K562 (cell line): Measurements from ENCODE around the gene TMED4. TPM values are rescaled to one million over a fixed set of nuclear protein-coding genes. Genes with fewer than 3 reads are reported as not detected.

Source experiments
- ARID3B ChIP-seq: fragments of 250-450 bp; sonication (Bioruptor Pico); IDR thresholded peaks from 2 replicates; pipeline ENCODE4 v1.4.0; 2020; ENCODE audit warnings: borderline replicate concordance
- BCL6 ChIP-seq: fragments of 250-450 bp; sonication (Bioruptor Pico); IDR thresholded peaks from 2 replicates; pipeline ENCODE4 v1.4.0; 2020
- HNRNPLL ChIP-seq: fragments of 200-400 bp; formaldehyde crosslinking; IDR thresholded peaks from 2 replicates; pipeline ENCODE4 v1.6.1; 2017; ENCODE audit warnings: low read length, low read depth, mild to moderate bottlenecking; ENCODE audit not compliant: poor library complexity, severe bottlenecking
- MXI1 ChIP-seq: IDR thresholded peaks from 2 replicates; pipeline ENCODE4 v1.6.1; 2011; ENCODE audit warnings: low read depth, mild to moderate bottlenecking, improper control_type of control experiment, low read length
- PHTF2 ChIP-seq: fragments of 250-450 bp; sonication (Bioruptor Pico); IDR thresholded peaks from 2 replicates; pipeline ENCODE4 v1.5.0; 2021; ENCODE audit warnings: mild to moderate bottlenecking
- REST ChIP-seq, 2 experiments: fragments of 450-650 bp; formaldehyde crosslinking in 1 of 2; IDR thresholded peaks; 2 replicates each; pipeline versions ENCODE4 v1.4.0 to v1.6.1; 2014 to 2020; ENCODE audit warnings: mild to moderate bottlenecking in 2 of 2, borderline replicate concordance in 1 of 2, low read depth in 1 of 2
- RFX1 ChIP-seq: fragments of 450-650 bp; IDR thresholded peaks from 2 replicates; pipeline ENCODE4 v1.6.1; 2016; ENCODE audit warnings: mild to moderate bottlenecking, moderate library complexity
- RUNX1 ChIP-seq: sonication (generic); IDR thresholded peaks from 2 replicates; pipeline ENCODE4 v1.6.1; 2016; ENCODE audit warnings: antibody characterized with exemption, low read depth
- SMARCA5 ChIP-seq: fragments of 450-650 bp; IDR thresholded peaks from 2 replicates; pipeline ENCODE4 v1.6.1; 2016
- SNRNP70 ChIP-seq: fragments of 200-400 bp; formaldehyde crosslinking; optimal IDR thresholded peaks from 2 replicates; pipeline ENCODE3; 2017; ENCODE audit warnings: low read depth, low read length
- TEAD1 ChIP-seq, 2 experiments: fragments of 450-650 bp in 1 of 2; sonication (generic) in 1 of 2; formaldehyde crosslinking; IDR thresholded peaks; 2 replicates each; pipeline versions ENCODE4 v1.4.0 to v1.8.0; 2020 to 2022; ENCODE audit warnings: mild to moderate bottlenecking in 2 of 2, missing genetic modification reagents in 1 of 2
- XRCC3 ChIP-seq: fragments of 450-650 bp; IDR thresholded peaks from 2 replicates; pipeline ENCODE4 v1.6.1; 2017; ENCODE audit warnings: mild to moderate bottlenecking, moderate library complexity
- ZC3H11A ChIP-seq: IDR thresholded peaks from 2 replicates; pipeline ENCODE4 v1.6.1; 2012; ENCODE audit warnings: low read depth, low read length, improper control_type of control experiment
- ZNF324 ChIP-seq: fragments of 250-450 bp; sonication (Bioruptor Pico); IDR thresholded peaks from 2 replicates; pipeline ENCODE4 v1.4.0; 2020; ENCODE audit warnings: mild to moderate bottlenecking
- polyA plus RNA-seq, 8 experiments: library from polyadenylated mRNA; depleted of rRNA in 4 of 8; stranded (reverse) in 5 of 8; unstranded in 3 of 8; fragments of >200 nt; fragmentation: Nextera tagmentation in 2 of 8; fragmentation: Illumina TruSeq in 1 of 8; extraction: Ambion mirVana in 2 of 8; extraction: Trizol in 1 of 8; gene quantifications; 2 replicates each; pipeline versions ENCODE4 v1.2.1 to v1.2.3, GENCODE V29; 2011 to 2014; ENCODE audit warnings: inconsistent platforms in 1 of 8, missing spikeins in 1 of 8
- total RNA-seq, 7 experiments: library from RNA; depleted of rRNA in 6 of 7; stranded (reverse); fragments of >200 nt in 6 of 7; fragmentation: Illumina TruSeq in 2 of 7; extraction: Trizol in 2 of 7; gene quantifications; 2 replicates each; pipeline versions ENCODE4 v1.2.1 to v1.2.3, GENCODE V29; 2011 to 2021; ENCODE audit warnings: low replicate concordance in 1 of 7

TMED4 gene
- total and polyA plus RNA-seq, 9 of the 15 experiments (the other 6 are each of a cell fraction or from before 2014, with no cell fraction given) = 20.3 to 64.0 (median 42.1) TPM

- TF ChIP-seq REST (IDR thresholded peaks at IDR 0.05; ENCODE audit: borderline replicate concordance) = no peak
- TF ChIP-seq REST (CRISPR knock-in tag; IDR thresholded peaks at IDR 0.05; ENCODE audit: low read depth) = peak; percentile 62
- TF ChIP-seq MXI1 = 0 out of 2 replicates have a peak, but pooled peaks have one; percentile 20
- no peak for TF ChIP-seq HNRNPLL
- TF ChIP-seq RFX1 = no peak; the same call in 1 of the 2 replicates
- TF ChIP-seq PHTF2 (CRISPR knock-in tag) = no peak
- no peak for TF ChIP-seq BCL6
- TF ChIP-seq XRCC3 = no peak
- no peak for TF ChIP-seq SMARCA5
- TF ChIP-seq ARID3B (CRISPR knock-in tag) = no peak
- TF ChIP-seq SNRNP70 = no peak
- TF ChIP-seq ZNF324 = no peak
- 0 out of 4 replicates have a peak, but pooled peaks of 1 of the 2 experiments have one; percentile 26 for TF ChIP-seq TEAD1 (CRISPR knock-in tag; IDR thresholded peaks at IDR 0.05)
- TF ChIP-seq RUNX1 = 0 out of 2 replicates have a peak, but pooled peaks have one; percentile 37
- TF ChIP-seq ZC3H11A = no peak
Measured at GRCh38 chr7:44581879-44582603, at the start of gene TMED4 (continued).
